ENCODE measurements around the gene CCDC7.
"Not testable (repeated sequence)": the region's sequence is repeated elsewhere in the genome, so short reads cannot be mapped to it uniquely, and the experiment has no call there.

The CCDC7 gene

DNA sequence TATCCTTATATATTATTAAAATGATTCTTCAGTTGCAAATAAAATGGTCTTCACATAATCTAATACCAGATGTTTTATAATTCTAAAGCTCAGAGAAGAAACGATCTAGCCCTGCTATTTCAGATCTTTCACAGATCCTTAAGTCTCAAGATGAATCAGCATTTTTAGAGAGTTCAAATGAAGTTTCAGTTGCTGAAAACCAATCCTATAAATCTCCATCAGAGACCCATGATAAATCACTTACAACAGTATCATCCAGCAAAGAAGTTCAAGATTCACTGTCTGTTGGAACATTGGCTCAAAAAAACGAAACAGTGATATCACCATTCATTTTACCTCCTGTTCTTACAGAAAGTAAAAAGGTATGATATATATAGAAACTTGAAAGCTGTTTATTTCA lies 137.0 kb downstream of the CCDC7 start:
- DNase-seq, result no peak

DNA sequence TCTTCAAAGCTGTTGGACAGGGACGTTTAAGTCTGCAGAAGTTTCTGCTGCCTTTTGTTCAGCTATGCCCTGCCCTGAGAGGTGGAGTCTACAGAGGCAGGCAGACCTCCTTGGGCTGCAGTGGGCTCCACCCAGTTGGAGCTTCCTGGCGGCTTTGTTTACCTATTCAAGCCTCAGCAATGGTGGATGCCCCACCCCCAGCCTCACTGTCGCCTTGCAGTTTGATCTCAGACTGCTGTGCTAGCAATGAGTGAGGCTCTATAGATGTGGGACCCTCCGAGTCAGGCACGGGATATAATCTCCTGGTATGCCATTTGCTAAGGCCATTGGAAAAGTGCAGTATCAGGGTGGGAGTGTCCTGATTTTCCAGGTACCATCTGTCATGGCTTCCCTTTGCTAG lies 152.1 kb downstream of the CCDC7 start:
- not testable (repeated sequence) for DNase-seq

GRCh38 chr10:32600317-32600716 lies 154.4 kb downstream of the CCDC7 start:
- DNase-seq, result no peak

DNA sequence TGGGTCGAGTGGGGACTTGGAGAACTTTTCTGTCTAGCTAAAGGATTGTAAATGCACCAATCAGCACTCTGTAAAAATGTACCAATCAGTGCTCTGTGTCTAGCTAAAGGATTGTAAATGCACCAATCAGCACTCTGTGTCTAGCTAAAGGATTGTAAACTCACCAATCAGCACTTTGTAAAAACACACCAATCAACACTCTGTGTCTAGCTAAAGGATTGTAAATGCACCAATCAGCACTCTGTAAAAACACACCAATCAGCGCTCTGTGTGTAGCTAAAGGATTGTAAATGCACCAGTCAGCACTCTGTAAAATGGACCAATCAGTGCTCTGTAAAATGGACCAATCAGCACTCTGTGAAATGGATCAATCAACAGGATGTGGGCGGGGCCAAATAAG lies 155.6 kb downstream of the CCDC7 start:
- DNase-seq, result not testable (repeated sequence)

DNA sequence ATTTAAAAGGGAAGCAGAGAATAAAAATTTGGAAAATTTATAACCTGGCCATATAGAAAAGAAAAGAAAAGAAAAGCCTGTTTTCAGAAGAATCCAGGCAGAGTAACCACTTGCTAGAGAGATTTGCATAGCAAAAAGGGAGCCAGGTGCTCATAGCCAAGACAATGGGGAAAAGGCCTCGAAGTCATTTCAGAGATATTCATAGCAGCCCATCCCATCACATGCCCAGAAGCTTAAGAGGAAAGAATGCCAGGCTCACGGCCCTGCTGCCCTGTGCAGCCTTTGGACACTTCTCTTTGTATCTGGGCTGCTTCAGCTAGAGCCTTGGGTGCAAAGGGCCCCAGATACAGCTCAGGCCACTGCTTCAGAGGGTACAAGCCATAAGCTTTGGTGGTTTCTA lies 159.8 kb downstream of the CCDC7 start:
- no peak for DNase-seq

- not testable (repeated sequence) for DNase-seq
Measured at GRCh38 chr10:32610543-32610942, 164.6 kb downstream of the CCDC7 start.

- DNase-seq, result no peak
Measured at GRCh38 chr10:32616438-32616837, 170.5 kb downstream of the CCDC7 start.

DNA sequence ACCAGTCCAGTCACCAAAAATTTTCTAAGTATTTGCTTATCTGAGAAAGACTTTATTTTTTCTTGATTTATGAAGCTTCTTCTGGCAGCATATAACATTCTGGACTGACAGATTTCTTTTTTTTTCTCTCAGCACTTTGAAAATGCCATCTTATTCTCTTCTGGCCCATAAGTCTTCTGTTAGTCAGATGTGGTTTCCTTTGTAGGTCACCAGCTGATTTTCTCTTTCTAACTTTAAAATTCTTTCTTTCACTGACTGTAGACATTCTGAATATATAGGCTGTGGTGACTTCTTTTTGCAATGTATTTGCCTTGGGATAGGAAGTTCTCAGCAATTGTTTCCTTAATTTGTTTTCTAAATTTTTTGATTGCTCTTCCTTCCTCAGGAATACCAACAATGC lies 172.5 kb downstream of the CCDC7 start:
- no peak for DNase-seq

GRCh38 chr10:32621969-32622368 lies 176.0 kb downstream of the CCDC7 start:
- DNase-seq, result no peak

- DNase-seq, result no peak
Measured at GRCh38 chr10:32622409-32622808, 176.5 kb downstream of the CCDC7 start.

DNA sequence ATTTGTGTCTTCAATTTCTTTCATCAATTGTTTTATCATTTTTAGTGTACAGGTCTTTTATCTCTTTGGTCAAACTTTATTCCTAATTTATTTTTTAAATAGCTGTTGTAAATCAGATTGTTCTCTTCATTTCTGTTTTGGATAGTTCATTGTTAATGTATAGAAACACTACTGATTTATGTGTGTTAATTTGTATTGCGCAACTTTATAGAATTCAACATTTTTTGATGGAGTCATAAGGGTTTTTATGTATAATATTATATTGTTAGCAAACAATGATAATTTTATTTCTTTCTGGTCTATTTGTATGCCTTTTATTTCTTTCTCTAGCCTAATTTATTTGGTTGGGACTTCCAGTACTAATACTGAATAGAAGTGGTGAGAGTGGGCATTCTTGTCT lies 181.2 kb downstream of the CCDC7 start:
- no peak for DNase-seq

DNA sequence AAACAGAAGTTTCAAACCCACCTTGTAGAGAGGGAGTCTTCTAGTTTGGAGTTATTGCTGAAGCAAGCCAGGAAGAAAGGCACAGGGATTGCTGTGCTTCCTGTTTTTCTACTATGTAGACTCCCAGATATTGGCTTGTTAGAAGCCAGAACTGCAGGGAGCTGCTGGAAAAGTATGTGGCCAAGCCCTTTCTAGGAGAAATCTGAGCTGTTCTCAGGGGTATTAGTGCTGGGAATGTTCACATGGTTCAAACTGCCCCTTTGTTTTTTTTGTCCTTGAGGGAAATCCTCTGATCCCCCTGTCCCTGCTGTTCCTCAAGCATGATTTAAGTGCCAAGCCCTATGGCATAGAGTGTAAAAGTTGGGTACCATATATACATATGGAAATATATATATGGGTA lies 184.0 kb downstream of the CCDC7 start:
- no peak for DNase-seq

DNA sequence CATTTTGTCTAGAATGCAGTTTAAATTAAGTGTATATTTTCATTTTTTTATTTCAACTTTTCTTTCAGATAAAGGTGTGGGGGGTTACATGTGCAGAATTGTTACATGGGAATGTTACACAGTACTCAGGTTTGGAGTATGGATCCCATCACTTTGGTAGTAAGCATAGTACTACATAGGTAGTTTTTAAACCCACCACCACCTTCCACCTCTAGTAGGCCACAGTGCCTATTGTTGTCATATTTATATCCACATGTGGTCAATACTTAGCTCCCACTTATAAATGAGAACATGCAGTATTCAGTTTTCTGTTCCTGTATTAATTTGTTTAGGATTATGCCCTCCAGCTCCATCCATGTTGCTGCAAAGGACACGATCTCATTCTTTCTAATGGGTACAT lies 200.6 kb downstream of the CCDC7 start:
- no peak for DNase-seq

GRCh38 chr10:32650246-32650655 lies 204.3 kb downstream of the CCDC7 start:
- no peak for DNase-seq

GRCh38 chr10:32657430-32657829 lies 211.5 kb downstream of the CCDC7 start:
- not testable (repeated sequence) for DNase-seq

DNA sequence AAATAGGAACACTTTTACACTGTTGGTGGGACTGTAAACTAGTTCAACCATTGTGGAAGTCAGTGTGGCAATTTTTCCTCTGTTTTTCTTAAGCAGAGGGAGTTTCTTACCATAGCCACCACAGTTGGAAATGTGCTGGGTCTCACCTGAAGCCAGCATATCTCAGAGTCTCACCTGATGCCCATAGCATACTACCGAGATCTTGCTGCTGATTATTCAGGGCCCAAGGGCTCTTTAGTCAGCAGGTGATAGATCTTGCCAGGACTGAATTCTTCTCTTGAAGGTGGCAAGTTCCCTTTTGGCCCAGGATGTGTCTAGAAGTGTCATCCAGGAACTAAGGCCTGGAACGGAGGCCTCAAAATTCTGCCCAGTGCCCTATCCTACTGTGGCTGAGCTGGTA lies 215.4 kb downstream of the CCDC7 start:
- DNase-seq, result no peak

- no peak for DNase-seq
Measured at GRCh38 chr10:32680803-32681557, 235.0 kb downstream of the CCDC7 start.

DNA sequence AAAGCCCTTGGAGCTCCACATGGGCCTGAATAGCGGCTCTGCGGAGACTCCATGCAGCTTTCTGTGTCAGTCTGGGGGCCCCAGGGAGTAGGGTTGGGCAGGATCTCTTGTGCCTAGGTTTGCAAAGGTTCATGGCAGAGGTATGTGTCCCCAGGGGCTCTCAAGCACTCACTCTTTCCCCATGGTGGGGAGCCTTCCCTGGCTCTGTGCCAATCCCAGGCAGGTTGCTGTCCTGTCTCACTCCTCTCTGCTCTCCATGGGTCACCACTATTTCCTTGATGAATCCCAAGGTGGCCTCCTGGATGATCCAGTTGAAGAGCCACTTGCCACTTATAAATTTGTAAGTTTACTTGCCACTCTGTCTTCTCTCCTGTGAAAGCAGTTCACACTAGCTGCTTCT lies 238.4 kb downstream of the CCDC7 start:
- DNase-seq, result no peak

GRCh38 chr10:32687116-32687515 lies 241.2 kb downstream of the CCDC7 start:
- no peak for DNase-seq

DNA sequence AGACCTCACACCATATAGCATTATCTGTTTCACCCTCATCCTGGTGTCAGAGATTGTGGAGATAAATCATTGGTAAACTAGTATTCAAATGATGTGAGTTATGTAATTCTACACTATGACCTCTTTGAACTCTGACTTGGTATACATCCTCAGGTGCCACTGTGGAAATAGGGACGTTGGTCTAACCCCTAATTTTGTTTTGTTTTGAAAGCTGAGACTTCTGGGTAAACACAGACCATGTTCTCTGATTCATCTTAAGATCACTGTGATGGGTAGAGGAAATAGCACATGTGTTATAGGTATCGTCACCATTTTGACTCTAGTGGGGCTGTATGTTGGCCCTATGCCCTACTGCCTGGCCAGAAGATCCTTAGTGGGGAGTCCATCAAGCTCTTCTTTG lies 241.6 kb downstream of the CCDC7 start:
- DNase-seq, result no peak

DNA sequence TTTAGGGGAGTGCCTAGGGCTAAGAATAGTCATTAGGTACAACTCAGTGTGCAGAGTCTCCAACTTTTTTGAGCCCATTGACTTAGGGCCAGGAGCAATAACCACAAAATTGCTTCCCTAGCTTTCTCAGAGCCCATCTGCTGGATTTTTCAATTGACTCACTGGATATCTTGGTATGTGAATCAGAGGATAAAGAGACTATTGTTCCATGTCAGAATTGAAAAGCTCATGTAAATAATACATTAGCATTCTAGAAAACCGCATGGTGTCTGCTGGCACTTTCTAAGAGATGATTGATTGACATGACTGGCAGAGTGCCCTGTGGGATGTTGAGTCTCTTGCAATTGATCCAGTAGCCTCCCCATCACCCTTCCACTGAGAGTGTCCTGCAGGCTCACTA lies 246.2 kb downstream of the CCDC7 start:
- no peak for DNase-seq

DNA sequence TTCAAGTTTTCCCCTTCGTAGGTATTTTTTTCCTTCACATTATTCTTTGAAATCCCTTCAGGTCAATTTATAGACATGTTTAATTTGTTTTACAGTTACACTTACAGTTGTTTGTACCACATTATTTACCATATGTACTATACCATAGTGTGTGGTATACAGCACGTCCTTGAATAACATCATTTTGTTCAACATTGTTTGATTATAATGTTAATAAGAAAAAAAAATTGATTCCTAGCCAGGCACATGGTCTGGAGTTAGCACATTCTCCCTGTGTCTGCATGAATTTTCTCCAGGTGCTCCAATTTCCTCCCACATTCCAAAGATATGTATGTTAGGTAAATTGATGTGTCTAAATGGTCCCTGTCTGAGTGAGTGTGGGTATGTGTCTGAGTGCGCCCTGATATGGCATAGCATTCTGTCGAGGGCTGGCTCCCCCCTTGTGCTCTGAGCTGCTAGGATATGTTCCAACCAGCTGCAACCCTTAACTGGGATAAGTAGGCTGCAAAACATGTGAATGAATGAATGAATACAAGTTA lies 247.6 kb downstream of the CCDC7 start:
- DNase-seq, result no peak

GRCh38 chr10:32699683-32700082 lies 253.7 kb downstream of the CCDC7 start:
- not testable (repeated sequence) for DNase-seq

GRCh38 chr10:32713560-32713959 lies 267.6 kb downstream of the CCDC7 start:
- DNase-seq, result no peak

- no peak for DNase-seq
Measured at GRCh38 chr10:32731527-32731926, 285.6 kb downstream of the CCDC7 start.

Data from NCI-H2171 (cell line).